NCI-H748 treated with DMSO at 0.1 percent for 48 hours (cell line): Measurements from ENCODE around the gene CEP120.

ENCODE experiments used
- DNase-seq: peaks from one replicate; lab custom pipeline; 2025; lab: John Stamatoyannopoulos, UW

Gene CEP120

GRCh38 chr5:123299136-123299535 is 124.1 kb downstream of the CEP120 start:
- DNase-seq, result no peak

GRCh38 chr5:123298335-123299030 is 124.7 kb downstream of the CEP120 start:
- no peak for DNase-seq

DNA sequence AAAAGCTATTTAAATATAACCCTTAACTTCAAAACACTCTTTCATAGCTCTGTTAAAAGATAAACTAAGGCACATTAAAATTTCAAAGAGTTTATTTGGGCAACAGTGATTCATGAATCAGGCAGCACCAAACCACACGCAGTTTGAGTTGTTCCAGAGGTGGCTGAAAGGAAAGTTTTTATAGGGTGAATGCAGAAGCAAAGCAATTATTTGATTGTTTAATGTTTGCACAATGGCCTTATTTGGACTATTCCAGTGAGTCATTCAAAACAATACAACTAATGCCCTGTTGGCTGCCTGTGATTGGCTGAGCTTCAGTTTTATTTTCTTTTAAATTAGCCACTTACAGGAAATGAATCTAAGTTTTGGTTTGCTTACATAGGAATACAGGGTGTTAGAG is 125.3 kb downstream of the CEP120 start:
- DNase-seq, result no peak

GRCh38 chr5:123297198-123297831 is 125.9 kb downstream of the CEP120 start:
- no peak for DNase-seq
